Neural cell (in vitro differentiated cells): ENCODE results near the gene EVL.

ENCODE experiments used
- CTCF ChIP-seq: fragments of 450-650 bp; IDR thresholded peaks from 2 replicates; pipeline ENCODE4 v1.5.1; 2014; ENCODE audit warnings: antibody characterized with exemption, mild to moderate bottlenecking, moderate library complexity; ENCODE audit not compliant: poor library complexity, severe bottlenecking
- EP300 ChIP-seq: fragments of 450-650 bp; conservative IDR thresholded peaks from 2 replicates; pipeline ENCODE4 v1.6.1; 2014; ENCODE audit warnings: antibody characterized with exemption, mild to moderate bottlenecking, moderate library complexity; ENCODE audit not compliant: poor library complexity, severe bottlenecking
- EZH2 ChIP-seq: fragments of 200-600, 300-800 bp; shearing (Covaris generic), sonication (generic); IDR thresholded peaks from 2 replicates; pipeline ENCODE4 v1.6.1; 2014; ENCODE audit warnings: antibody characterized with exemption, low read length, borderline replicate concordance, mild to moderate bottlenecking; ENCODE audit not compliant: insufficient read depth, poor library complexity, severe bottlenecking
- TAF1 ChIP-seq: IDR thresholded peaks from 2 replicates; pipeline ENCODE4 v1.6.1; 2012; ENCODE audit warnings: low read depth

- no peak for TF ChIP-seq CTCF
- no peak for TF ChIP-seq EP300
- TF ChIP-seq EZH2, result no peak
- no peak for TF ChIP-seq TAF1
Measured at GRCh38 chr14:100018054-100018453, 47.2 kb upstream of the EVL start.
